ENCODE results near the gene HOXC9. TPM values are rescaled to one million over a fixed set of nuclear protein-coding genes. Genes with fewer than 3 reads are reported as not detected.

The HOXC9 gene
- total and polyA plus RNA-seq, 8 donors = 0.08 TPM; not detected in 7

- 1 to 2% (median 2%) methylated on average over 12 of the region's 12 CpGs for WGBS, 5 donors
- peak; percentile 84 to 94 for DNase-seq
- no peaks in the 10 kb centered on the region for H3K36me3 ChIP-seq
- peak within 1 kb of the TSS; percentile 45 to 64 (median 53) for H3K4me3 ChIP-seq
- H3K27ac ChIP-seq = peak within 1 kb of the TSS; percentile 61 to 82 (median 65)
- H3K9me3 ChIP-seq = no peaks in the 10 kb centered on the region
- TF ChIP-seq POLR2AphosphoS5 (IDR thresholded peaks at IDR 0.05) (no peak), CTCF (IDR thresholded peaks at IDR 0.05) (peak in 6 of 7 experiments; percentile 96 to 100 (median 98)), POLR2A (IDR thresholded peaks at IDR 0.05) (no peak), EP300 (IDR thresholded peaks at IDR 0.05) (no peak)
- peaks cover 6 to 66% (median 36%) of the 10 kb centered on the region in 4 donors for H3K4me1 ChIP-seq
- peaks cover 0 to 100% (median 68%) of the 10 kb centered on the region in 3 donors for H3K27me3 ChIP-seq
- intact Hi-C loops (cut with DNase I; ENCODE audit: low total_unique reads) = no loop called here
Measured at GRCh38 chr12:54032627-54033100, 32.7 kb downstream of the HOXC9 start, which contains the start of gene HOXC5. HOXC5 (plus strand) TSS chr12:54033050; CDS start chr12:54033123, 73 bp downstream.

GRCh38 chr12:54033106-54033979 lies 33.4 kb downstream of the HOXC9 start:
- Histone ChIP-seq H3K9me3 (no peaks in the 10 kb centered on the region), H3K27me3 (peaks cover 0 to 100% (median 64%) of the 10 kb centered on the region in 3 donors), H3K4me3 (peak overlapping the region; percentile 45 to 64 (median 53)), H3K27ac (peak overlapping the region; percentile 61 to 82 (median 65)), H3K4me1 (peaks cover 6 to 66% (median 35%) of the 10 kb centered on the region in 4 donors), H3K36me3 (no peaks in the 10 kb centered on the region)
- intact Hi-C loops (cut with DNase I; ENCODE audit: low total_unique reads) = no loop called here
- WGBS, 5 donors = 1 to 2% (median 1%) methylated on average over 35 to 61 of the region's 61 CpGs
- peak; percentile 54 to 75 for DNase-seq
- no peak for TF ChIP-seq EP300 (IDR thresholded peaks at IDR 0.05)
- TF ChIP-seq POLR2AphosphoS5 (IDR thresholded peaks at IDR 0.05) = no peak
- TF ChIP-seq CTCF (IDR thresholded peaks at IDR 0.05) = no peak
- TF ChIP-seq POLR2A (IDR thresholded peaks at IDR 0.05) = no peak

GRCh38 chr12:54033980-54034784 lies 34.2 kb downstream of the HOXC9 start:
- Histone ChIP-seq H3K9me3 (no peaks in the 10 kb centered on the region), H3K36me3 (no peaks in the 10 kb centered on the region), H3K4me1 (peaks cover 6 to 64% (median 32%) of the 10 kb centered on the region in 4 donors), H3K4me3 (peak overlapping the region; percentile 45 to 64 (median 53)), H3K27ac (peak overlapping the region in 4 of 5 donors; percentile 61 to 82 (median 64)), H3K27me3 (peaks cover 0 to 100% (median 58%) of the 10 kb centered on the region in 3 donors)
- DNase-seq = peak in 1 of 2 donors; percentile 69
- 26 to 56% (median 38%) methylated on average over 39 to 57 of the region's 57 CpGs for WGBS, 5 donors
- intact Hi-C loops (cut with DNase I; ENCODE audit: low total_unique reads) = no loop called here
- TF ChIP-seq CTCF (IDR thresholded peaks at IDR 0.05) = no peak
- no peak for TF ChIP-seq POLR2AphosphoS5 (IDR thresholded peaks at IDR 0.05)
- TF ChIP-seq EP300 (IDR thresholded peaks at IDR 0.05) = no peak
- no peak for TF ChIP-seq POLR2A (IDR thresholded peaks at IDR 0.05)

All from stomach (tissue), 9 donors.